ENCODE data around the gene SIL1. TPM values are rescaled to one million over a fixed set of nuclear protein-coding genes. Genes with fewer than 3 reads are reported as not detected.

The SIL1 gene
- total RNA-seq, 4 donors from 2014 or later: 28.6 to 48.1 (median 36.5) TPM

DNA sequence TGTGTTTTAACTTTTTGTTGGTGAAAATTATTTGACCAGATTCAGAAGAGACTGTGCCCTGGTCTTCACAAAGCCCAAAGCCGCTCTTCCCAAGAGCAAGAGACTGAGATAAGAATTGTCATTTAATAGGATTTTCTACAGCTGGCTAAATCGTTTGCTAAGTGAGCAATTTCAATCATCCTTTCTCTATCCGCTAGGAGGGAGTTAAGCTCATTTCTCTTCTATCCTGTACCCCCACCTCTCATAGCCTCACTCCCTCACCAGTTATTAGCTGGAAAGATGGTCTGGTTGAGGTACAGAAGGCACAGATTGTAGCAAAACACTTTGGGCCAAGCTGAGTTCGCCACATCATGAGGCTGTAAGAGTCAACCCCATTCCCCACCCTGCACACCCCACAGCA, 43.0 kb upstream of the SIL1 start:
- no peak for ATAC-seq
- H3K4me3 ChIP-seq: no peak overlapping the region
- no peaks in the 10 kb centered on the region for H3K9me3 ChIP-seq
- no peaks in the 10 kb centered on the region for H3K36me3 ChIP-seq
- no peak overlapping the region for H3K27ac ChIP-seq
- TF ChIP-seq POLR2AphosphoS5 (IDR thresholded peaks at IDR 0.05) (no peak), CTCF (IDR thresholded peaks at IDR 0.05) (no peak), EP300 (IDR thresholded peaks at IDR 0.05) (no peak), POLR2A (IDR thresholded peaks at IDR 0.05) (no peak)
- H3K27me3 ChIP-seq: no peaks in the 10 kb centered on the region
- WGBS, 2 donors (ENCODE audit: low coverage in 1 of 2): 57 to 73% methylated on average over 3 to 4 of the region's 4 CpGs
- H3K4me1 ChIP-seq: no peaks in the 10 kb centered on the region

DNA sequence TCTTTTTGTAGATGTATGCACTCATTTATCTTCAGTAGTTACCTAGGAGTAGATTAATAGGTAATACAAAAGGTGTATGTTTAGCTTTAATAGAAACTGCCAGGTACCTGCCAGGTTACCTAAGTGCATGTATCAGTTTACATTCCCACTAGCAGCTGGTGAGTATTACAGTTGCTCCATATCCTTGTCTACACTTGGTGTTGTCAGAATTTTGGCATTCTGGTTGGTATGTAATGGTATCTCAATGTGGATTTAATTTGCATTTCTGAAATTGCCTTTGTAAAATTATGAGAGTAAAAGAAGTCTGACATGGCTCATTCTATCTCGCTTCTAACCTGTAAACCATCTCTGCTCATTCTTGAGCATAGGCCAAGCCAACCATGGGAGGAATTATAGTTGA, 38.3 kb upstream of the SIL1 start:
- no peaks in the 10 kb centered on the region for H3K4me1 ChIP-seq
- H3K27me3 ChIP-seq: no peaks in the 10 kb centered on the region
- no peak overlapping the region for H3K27ac ChIP-seq
- WGBS, 2 donors (ENCODE audit: low coverage in 1 of 2): 33 to 67% methylated on average over 1 of the region's 1 CpG
- H3K36me3 ChIP-seq: no peaks in the 10 kb centered on the region
- no peaks in the 10 kb centered on the region for H3K9me3 ChIP-seq
- TF ChIP-seq POLR2AphosphoS5 (IDR thresholded peaks at IDR 0.05) (no peak), CTCF (IDR thresholded peaks at IDR 0.05) (no peak), EP300 (IDR thresholded peaks at IDR 0.05) (no peak), POLR2A (IDR thresholded peaks at IDR 0.05) (no peak)
- ATAC-seq: no peak
- no peak overlapping the region for H3K4me3 ChIP-seq

DNA sequence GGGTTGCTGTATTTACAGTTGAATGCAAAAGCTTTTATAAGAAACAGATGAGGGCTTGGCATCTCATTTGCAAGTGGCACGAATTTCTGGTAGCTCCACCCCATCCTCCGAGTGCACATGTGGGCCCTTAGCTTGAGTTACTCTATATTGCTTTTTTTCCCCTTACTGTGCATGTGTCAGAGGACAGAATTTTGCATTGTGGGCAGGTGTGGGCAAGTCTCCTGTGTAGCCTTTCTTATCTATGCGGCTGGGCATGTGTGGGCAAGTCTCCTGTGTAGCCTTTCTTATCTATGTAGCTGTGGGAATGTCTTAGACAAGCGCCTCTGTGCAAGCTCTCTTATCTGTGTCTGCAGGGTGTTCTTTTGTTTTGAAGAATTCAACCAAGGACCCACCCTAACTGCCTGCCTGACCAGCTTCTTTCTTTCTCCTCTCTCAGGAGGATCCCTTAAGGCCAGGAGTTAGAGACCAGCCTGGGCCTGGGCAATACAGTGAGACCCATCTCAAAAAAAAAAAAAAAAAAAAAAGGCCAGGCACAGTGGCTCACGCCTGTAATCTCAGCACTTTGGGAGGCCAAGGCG, 34.1 kb upstream of the SIL1 start:
- Histone ChIP-seq H3K27ac (no peak overlapping the region), H3K36me3 (no peaks in the 10 kb centered on the region), H3K27me3 (no peaks in the 10 kb centered on the region), H3K9me3 (no peaks in the 10 kb centered on the region), H3K4me1 (no peaks in the 10 kb centered on the region), H3K4me3 (no peak overlapping the region)
- ATAC-seq: no peak
- TF ChIP-seq EP300 (IDR thresholded peaks at IDR 0.05) (no peak), POLR2AphosphoS5 (IDR thresholded peaks at IDR 0.05) (no peak), CTCF (IDR thresholded peaks at IDR 0.05) (no peak), POLR2A (IDR thresholded peaks at IDR 0.05) (no peak)
- 71 to 88% methylated on average over 2 to 3 of the region's 6 CpGs for WGBS, 2 donors (ENCODE audit: low coverage in 1 of 2)

GRCh38 chr5:139228201-139228803, 30.1 kb upstream of the SIL1 start:
- WGBS, 2 donors (ENCODE audit: low coverage in 1 of 2): 100% methylated on average over 1 of the region's 1 CpG
- no peak overlapping the region for H3K27ac ChIP-seq

More at GRCh38 chr5:139228201-139228803, 30.1 kb upstream of the SIL1 start:
- TF ChIP-seq CTCF (IDR thresholded peaks at IDR 0.05) (no peak), EP300 (IDR thresholded peaks at IDR 0.05) (no peak), POLR2AphosphoS5 (IDR thresholded peaks at IDR 0.05) (no peak), POLR2A (IDR thresholded peaks at IDR 0.05) (no peak)
- H3K27me3 ChIP-seq: no peaks in the 10 kb centered on the region
- no peaks in the 10 kb centered on the region for H3K36me3 ChIP-seq
- H3K9me3 ChIP-seq: no peaks in the 10 kb centered on the region
- H3K4me3 ChIP-seq: no peak overlapping the region
- no peak for ATAC-seq
- H3K4me1 ChIP-seq: no peaks in the 10 kb centered on the region

All from gastroesophageal sphincter (tissue), 4 donors.